HepG2 (cell line): Measurements from ENCODE around the gene PTPN22.

Experiments used
- ATF6 ChIP-seq: sonication (generic); formaldehyde crosslinking; conservative IDR thresholded peaks from 2 replicates; pipeline ENCODE4 v1.4.0; 2020; ENCODE audit warnings: missing genetic modification reagents
- FOXP1 ChIP-seq, 2 experiments: fragments of 450-650 bp in 1 of 2; IDR thresholded peaks; 2 replicates each; pipeline ENCODE4 v1.6.1; 2017 to 2018; ENCODE audit warnings: antibody characterized with exemption in 1 of 2
- KLF6 ChIP-seq: IDR thresholded peaks from 2 replicates; pipeline ENCODE4 v1.8.0; 2016; ENCODE audit warnings: missing biosample characterization, missing genetic modification reagents
- NFE2 ChIP-seq: sonication (generic); formaldehyde crosslinking; IDR thresholded peaks from 2 replicates; pipeline ENCODE4 v1.4.0; 2020; ENCODE audit warnings: missing genetic modification reagents
- POLR2AphosphoS5 ChIP-seq: IDR thresholded peaks from 2 replicates; pipeline ENCODE4 v1.6.1; 2012; ENCODE audit warnings: low read depth, low read length
- YY1 ChIP-seq: IDR thresholded peaks from 2 replicates; pipeline ENCODE4 v1.6.1; 2011; ENCODE audit warnings: low read length, low read depth, moderate library complexity, mild to moderate bottlenecking; ENCODE audit not compliant: insufficient read depth, insufficient replicate concordance
- ZFP36 ChIP-seq: fragments of 150-350 bp; IDR thresholded peaks from 2 replicates; pipeline ENCODE4 v1.6.1; 2018; ENCODE audit warnings: borderline replicate concordance, low read length, low read depth; ENCODE audit not compliant: partially characterized antibody
- ZNF3 ChIP-seq: IDR thresholded peaks from 2 replicates; pipeline ENCODE4 v1.7.0; 2017; ENCODE audit warnings: inconsistent platforms
- ZNF431 ChIP-seq: sonication (generic); formaldehyde crosslinking; IDR thresholded peaks from 2 replicates; pipeline ENCODE4 v1.9.0; 2022; ENCODE audit warnings: missing genetic modification reagents, low read depth, mild to moderate bottlenecking, borderline replicate concordance
- ZNF652 ChIP-seq: IDR thresholded peaks from 2 replicates; pipeline ENCODE4 v1.6.1; 2016; ENCODE audit warnings: low read depth, borderline replicate concordance
- ZUFSP ChIP-seq: sonication (generic); formaldehyde crosslinking; IDR thresholded peaks from 2 replicates; pipeline ENCODE4 v1.9.0; 2021; ENCODE audit warnings: missing genetic modification reagents, mild to moderate bottlenecking, borderline replicate concordance
- TF ChIP-seq, protein P1 (sequence below): sonication (generic); formaldehyde crosslinking; IDR thresholded peaks from 2 replicates; pipeline ENCODE4 v1.5.0; 2020; ENCODE audit warnings: mild to moderate bottlenecking, missing genetic modification reagents, moderate library complexity

DNA sequence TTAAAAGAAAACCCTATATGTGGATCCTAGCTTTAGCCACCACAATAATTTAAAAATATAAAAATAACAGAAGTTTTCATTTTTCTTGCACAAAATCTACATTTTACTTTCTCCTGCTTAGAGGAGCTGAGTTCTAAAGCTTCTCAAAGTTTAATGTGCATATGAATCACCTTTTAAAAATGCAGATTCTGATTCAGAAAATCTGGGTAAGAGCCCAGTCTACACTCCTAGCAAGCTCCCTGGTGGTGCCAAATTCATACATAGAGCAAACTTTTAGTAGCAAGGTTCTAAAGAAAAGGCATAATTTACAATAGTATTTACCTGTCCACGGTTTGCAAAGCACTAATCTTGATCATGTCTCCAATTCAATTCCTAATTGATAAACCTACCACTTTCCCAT lies 78.5 kb downstream of the PTPN22 start:
- TF ChIP-seq POLR2AphosphoS5 (no peak), NFE2 (CRISPR knock-in tag) (no peak), ZNF652 (CRISPR knock-in tag) (no peak), ZNF3 (CRISPR knock-in tag) (no peak), ZNF431 (CRISPR knock-in tag) (no peak), FOXP1 (IDR thresholded peaks at IDR 0.05) (no peak), FOXP1 (CRISPR knock-in tag; IDR thresholded peaks at IDR 0.05) (no peak), ATF6 (no peak), ZFP36 (no peak), KLF6 (CRISPR knock-in tag) (no peak), ZUFSP (no peak), YY1 (no peak)
- TF ChIP-seq, protein P1, sequence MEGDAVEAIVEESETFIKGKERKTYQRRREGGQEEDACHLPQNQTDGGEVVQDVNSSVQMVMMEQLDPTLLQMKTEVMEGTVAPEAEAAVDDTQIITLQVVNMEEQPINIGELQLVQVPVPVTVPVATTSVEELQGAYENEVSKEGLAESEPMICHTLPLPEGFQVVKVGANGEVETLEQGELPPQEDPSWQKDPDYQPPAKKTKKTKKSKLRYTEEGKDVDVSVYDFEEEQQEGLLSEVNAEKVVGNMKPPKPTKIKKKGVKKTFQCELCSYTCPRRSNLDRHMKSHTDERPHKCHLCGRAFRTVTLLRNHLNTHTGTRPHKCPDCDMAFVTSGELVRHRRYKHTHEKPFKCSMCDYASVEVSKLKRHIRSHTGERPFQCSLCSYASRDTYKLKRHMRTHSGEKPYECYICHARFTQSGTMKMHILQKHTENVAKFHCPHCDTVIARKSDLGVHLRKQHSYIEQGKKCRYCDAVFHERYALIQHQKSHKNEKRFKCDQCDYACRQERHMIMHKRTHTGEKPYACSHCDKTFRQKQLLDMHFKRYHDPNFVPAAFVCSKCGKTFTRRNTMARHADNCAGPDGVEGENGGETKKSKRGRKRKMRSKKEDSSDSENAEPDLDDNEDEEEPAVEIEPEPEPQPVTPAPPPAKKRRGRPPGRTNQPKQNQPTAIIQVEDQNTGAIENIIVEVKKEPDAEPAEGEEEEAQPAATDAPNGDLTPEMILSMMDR = no peak
